ENCODE data around the gene FYN. TPM values are rescaled to one million over a fixed set of nuclear protein-coding genes. Genes with fewer than 3 reads are reported as not detected.

Gene FYN
- total and polyA plus RNA-seq, 2 of the 8 experiments (the other 6 are each of a cell fraction or from before 2014, with no cell fraction given), result 46.8 to 97.2 TPM

GRCh38 chr6:111628142-111628850 lies 245.0 kb downstream of the FYN start (continued):
- TF ChIP-seq GABPA (IDR thresholded peaks at IDR 0.05; ENCODE audit: borderline replicate concordance, insufficient read depth, low read length) (no peak), SIN3A (conservative IDR thresholded peaks at IDR 0.05 in 1 of 2, IDR thresholded peaks at IDR 0.05 in 1 of 2; ENCODE audit: low read depth in 1 of 2, low read length in 2 of 2) (no peak), BACH1 (IDR thresholded peaks at IDR 0.05; ENCODE audit: low read length) (no peak), USF2 (IDR thresholded peaks at IDR 0.05; ENCODE audit: low read length) (no peak), TCF12 (IDR thresholded peaks at IDR 0.05; ENCODE audit: low read depth, low read length) (no peak), HDAC6 (IDR thresholded peaks at IDR 0.05; ENCODE audit: low read depth, low read length) (no peak)
